Measurements from ENCODE around the gene SH3RF3. TPM values are rescaled to one million over a fixed set of nuclear protein-coding genes. Genes with fewer than 3 reads are reported as not detected.

The SH3RF3 gene
- total RNA-seq, 4 donors from 2014 or later = 2.4 to 5.5 (median 2.9) TPM

DNA sequence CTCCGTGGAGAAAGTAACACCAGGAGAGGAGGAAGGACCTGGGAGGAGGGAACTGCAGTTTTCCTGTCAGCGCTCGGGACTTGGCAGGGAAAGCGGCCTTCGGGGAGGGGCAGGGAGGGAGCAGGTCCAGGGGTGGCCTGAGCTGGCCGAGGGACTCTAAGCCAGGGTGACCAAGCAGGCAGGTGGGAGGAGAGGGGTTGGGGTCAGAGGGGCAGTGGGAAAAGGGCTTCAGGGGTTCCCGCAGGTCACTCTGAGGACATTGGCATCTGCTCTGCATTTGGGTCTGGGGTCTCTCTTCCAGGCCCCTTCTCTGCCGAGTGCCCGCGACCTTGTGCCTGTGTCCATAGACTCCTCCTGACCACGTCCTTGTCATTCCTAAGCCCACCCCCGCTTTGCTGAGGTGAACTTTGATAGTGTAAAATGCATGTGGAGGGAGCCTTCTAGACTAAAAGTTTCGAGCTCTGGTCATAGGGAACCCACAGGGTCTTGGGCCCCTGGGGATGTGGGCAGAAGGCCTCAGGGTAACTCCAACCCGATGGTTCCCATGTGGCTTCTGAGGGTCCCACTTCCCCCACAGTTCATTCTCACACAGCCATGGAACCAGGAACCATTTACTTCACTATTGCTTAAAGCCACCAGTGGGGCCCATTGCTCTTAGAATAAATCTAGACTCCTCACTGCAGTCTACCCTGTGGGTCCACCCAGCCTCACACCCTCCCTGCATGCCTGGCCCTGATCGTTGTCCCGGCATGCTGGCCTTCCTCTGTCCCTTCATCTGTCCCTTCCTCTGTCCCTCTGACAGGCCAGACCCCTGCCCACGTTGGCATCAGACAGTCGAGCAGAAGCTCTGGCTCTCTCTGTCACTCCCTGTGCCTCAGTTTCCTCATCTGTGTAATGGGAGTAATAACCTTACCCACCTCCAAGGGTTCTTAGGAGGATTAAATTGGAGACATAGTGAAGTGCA, 255.6 kb downstream of the SH3RF3 start:
- Histone ChIP-seq H3K27ac (no peak overlapping the region), H3K27me3 (no peaks in the 10 kb centered on the region), H3K4me3 (no peak overlapping the region), H3K4me1 (peaks cover 15 to 27% (median 19%) of the 10 kb centered on the region in 3 donors), H3K36me3 (no peaks in the 10 kb centered on the region), H3K9me3 (no peaks in the 10 kb centered on the region)
- 88 to 90% methylated on average over 12 to 18 of the region's 18 CpGs for WGBS, 2 donors
- intact Hi-C loops (cut with DNase I) = no loop called here
- no peak for DNase-seq
- TF ChIP-seq CTCF (IDR thresholded peaks at IDR 0.05) (no peak), POLR2A (IDR thresholded peaks at IDR 0.05) (no peak)

- no peaks in the 10 kb centered on the region for H3K36me3 ChIP-seq
- H3K27me3 ChIP-seq = no peaks in the 10 kb centered on the region
- no peaks in the 10 kb centered on the region for H3K9me3 ChIP-seq
- intact Hi-C loops (cut with DNase I) = no loop called here
- no peak overlapping the region for H3K27ac ChIP-seq
- TF ChIP-seq POLR2A (IDR thresholded peaks at IDR 0.05) (no peak), CTCF (IDR thresholded peaks at IDR 0.05) (no peak)
- peaks cover 15 to 27% (median 19%) of the 10 kb centered on the region in 3 donors for H3K4me1 ChIP-seq
- no peak for DNase-seq
- no peak overlapping the region for H3K4me3 ChIP-seq
- WGBS, 2 donors = 63 to 68% methylated on average over 2 to 4 of the region's 4 CpGs
These were observed 256.5 kb downstream of the SH3RF3 start for GRCh38 chr2:109385506-109385905.

DNA sequence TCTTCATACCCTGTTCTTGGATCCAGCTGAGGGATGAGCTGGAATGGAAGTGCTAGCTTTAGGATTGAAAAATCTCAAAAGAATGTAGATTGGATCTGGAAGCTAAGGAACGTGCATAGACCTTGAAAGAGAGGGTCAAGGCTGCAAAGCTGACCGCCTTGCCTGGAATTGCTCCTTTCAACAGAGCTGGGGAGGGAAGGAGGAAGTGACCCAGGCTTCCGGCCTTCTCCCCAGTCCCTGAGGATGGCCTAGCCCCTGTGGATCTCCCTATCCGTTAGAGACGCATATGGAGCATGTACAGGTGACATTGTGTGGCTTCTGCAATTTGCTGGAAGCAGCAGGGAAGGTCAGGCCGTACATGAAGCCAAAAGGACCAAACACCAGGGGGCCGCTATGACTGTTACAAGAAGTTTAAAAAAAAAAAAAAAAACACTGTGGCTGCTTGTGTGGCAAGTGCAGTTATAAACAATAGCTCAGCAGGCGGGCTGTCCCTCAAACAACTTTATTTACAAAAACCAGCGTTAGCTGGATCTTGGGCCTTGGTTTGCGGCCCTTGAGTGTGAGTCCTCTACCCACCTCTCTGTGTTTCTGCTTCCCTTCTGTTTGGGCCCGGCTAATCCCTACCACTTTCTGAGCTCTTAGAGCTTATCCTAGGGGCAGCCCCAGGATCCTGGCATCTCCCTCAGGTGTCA, 257.1 kb downstream of the SH3RF3 start:
- WGBS, 2 donors = 77 to 87% methylated on average over 11 of the region's 11 CpGs
- H3K27me3 ChIP-seq = no peaks in the 10 kb centered on the region
- DNase-seq = no peak
- TF ChIP-seq POLR2A (IDR thresholded peaks at IDR 0.05) = no peak
- TF ChIP-seq CTCF (IDR thresholded peaks at IDR 0.05) = no peak
- no peaks in the 10 kb centered on the region for H3K9me3 ChIP-seq
- intact Hi-C loops (cut with DNase I) = no loop called here
- peaks cover 15 to 27% (median 19%) of the 10 kb centered on the region in 3 donors for H3K4me1 ChIP-seq
- no peak overlapping the region for H3K4me3 ChIP-seq
- no peak overlapping the region for H3K27ac ChIP-seq
- H3K36me3 ChIP-seq = no peaks in the 10 kb centered on the region

GRCh38 chr2:109387221-109387735, 258.3 kb downstream of the SH3RF3 start:
- Histone ChIP-seq H3K27ac (no peak overlapping the region), H3K9me3 (no peaks in the 10 kb centered on the region), H3K36me3 (no peaks in the 10 kb centered on the region), H3K4me3 (no peak overlapping the region), H3K27me3 (no peaks in the 10 kb centered on the region), H3K4me1 (peaks cover 14 to 22% (median 18%) of the 10 kb centered on the region in 3 donors)
- intact Hi-C loops (cut with DNase I) = no loop called here
- 93 to 94% methylated on average over 4 of the region's 4 CpGs for WGBS, 2 donors
- no peak for TF ChIP-seq CTCF (IDR thresholded peaks at IDR 0.05)
- no peak for TF ChIP-seq POLR2A (IDR thresholded peaks at IDR 0.05)
- DNase-seq = no peak
